ENCODE measurements around the gene GATAD1.

- TF ChIP-seq CTCF (IDR thresholded peaks at IDR 0.05) (no peak), USF2 (IDR thresholded peaks at IDR 0.05; ENCODE audit: borderline replicate concordance, low read depth, low read length) (no peak)
Observed at GRCh38 chr7:92478095-92478494, 30.8 kb downstream of the GATAD1 start.

All from SK-N-SH (cell line).